Activated naive CD8-positive, alpha-beta T cell (primary cell): ENCODE results near the gene GOLPH3.
"Not testable (repeated sequence)": the region's sequence is repeated elsewhere in the genome, so short reads cannot be mapped to it uniquely, and the experiment has no call there.

Source experiments
- H3K27ac Mint-ChIP-seq: one replicate; pipeline ENCODE4 v1.8.0; 2021; ENCODE audit warnings: mixed read lengths
- H3K27me3 Mint-ChIP-seq: one replicate; pipeline ENCODE4 v1.8.0; 2021; ENCODE audit warnings: mixed read lengths
- H3K36me3 Mint-ChIP-seq: one replicate; pipeline ENCODE4 v1.8.0; 2021; ENCODE audit warnings: mixed read lengths
- H3K4me1 Mint-ChIP-seq: one replicate; pipeline ENCODE4 v1.8.0; 2021; ENCODE audit warnings: low read depth, mixed read lengths
- H3K4me3 Mint-ChIP-seq: one replicate; pipeline ENCODE4 v1.8.0; 2021; ENCODE audit warnings: mild to moderate bottlenecking, mixed read lengths
- H3K9me3 Mint-ChIP-seq: one replicate; pipeline ENCODE4 v1.8.0; 2021; ENCODE audit warnings: low read depth, mixed read lengths

The GOLPH3 gene

GRCh38 chr5:32174011-32174870 lies at the start of gene GOLPH3:
Gene GOLPH3, minus strand, starts transcription at chr5:32174319. Its CDS starts 285 bp downstream, at chr5:32174034.
- Mint-ChIP-seq H3K4me3 (peak within 1 kb of the TSS; percentile 94), H3K27ac (peak within 1 kb of the TSS; percentile 96), H3K27me3 (peaks cover 3% of the 10 kb centered on the region), H3K36me3 (peaks cover 7% of the 10 kb centered on the region), H3K9me3 (no peaks in the 10 kb centered on the region), H3K4me1 (peaks cover 29% of the 10 kb centered on the region)

- Mint-ChIP-seq H3K9me3 (no peaks in the 10 kb centered on the region), H3K4me3 (no peak overlapping the region), H3K36me3 (peaks cover 2% of the 10 kb centered on the region), H3K27me3 (no peaks in the 10 kb centered on the region), H3K27ac (no peak overlapping the region), H3K4me1 (no peaks in the 10 kb centered on the region)
These were observed 48.8 kb upstream of the GOLPH3 start for GRCh38 chr5:32222723-32223470.

GRCh38 chr5:32217886-32218396 lies 43.8 kb upstream of the GOLPH3 start:
- no peaks in the 10 kb centered on the region for H3K9me3 Mint-ChIP-seq
- H3K27ac Mint-ChIP-seq = no peak overlapping the region

GRCh38 chr5:32214344-32214743 lies 40.2 kb upstream of the GOLPH3 start:
- not testable (repeated sequence) for H3K27me3 Mint-ChIP-seq, H3K4me3 Mint-ChIP-seq, H3K4me1 Mint-ChIP-seq, H3K36me3 Mint-ChIP-seq, H3K27ac Mint-ChIP-seq, H3K9me3 Mint-ChIP-seq

More at GRCh38 chr5:32217886-32218396, 43.8 kb upstream of the GOLPH3 start:
- Mint-ChIP-seq H3K36me3 (no peaks in the 10 kb centered on the region), H3K4me1 (no peaks in the 10 kb centered on the region), H3K4me3 (no peak overlapping the region), H3K27me3 (no peaks in the 10 kb centered on the region)

GRCh38 chr5:32210151-32210550 lies 36.0 kb upstream of the GOLPH3 start:
- no peaks in the 10 kb centered on the region for H3K27me3 Mint-ChIP-seq
- peaks cover 6% of the 10 kb centered on the region for H3K4me1 Mint-ChIP-seq
- H3K36me3 Mint-ChIP-seq = no peaks in the 10 kb centered on the region
- peak overlapping the region; percentile 69 for H3K27ac Mint-ChIP-seq
- H3K9me3 Mint-ChIP-seq = no peaks in the 10 kb centered on the region
- H3K4me3 Mint-ChIP-seq = no peak overlapping the region

- H3K27ac Mint-ChIP-seq, H3K4me3 Mint-ChIP-seq, H3K9me3 Mint-ChIP-seq, H3K27me3 Mint-ChIP-seq, H3K4me1 Mint-ChIP-seq, H3K36me3 Mint-ChIP-seq: not testable (repeated sequence)
These were observed 34.7 kb upstream of the GOLPH3 start for GRCh38 chr5:32208837-32209236.

GRCh38 chr5:32207355-32207634 lies 33.2 kb upstream of the GOLPH3 start:
- Mint-ChIP-seq H3K4me3 (no peak overlapping the region), H3K27me3 (no peaks in the 10 kb centered on the region), H3K4me1 (peaks cover 6% of the 10 kb centered on the region), H3K27ac (no peak overlapping the region), H3K36me3 (no peaks in the 10 kb centered on the region), H3K9me3 (no peaks in the 10 kb centered on the region)

- Mint-ChIP-seq H3K9me3 (no peaks in the 10 kb centered on the region), H3K27me3 (no peaks in the 10 kb centered on the region), H3K27ac (no peak overlapping the region), H3K4me1 (peaks cover 6% of the 10 kb centered on the region), H3K4me3 (no peak overlapping the region), H3K36me3 (no peaks in the 10 kb centered on the region)
These were observed 32.6 kb upstream of the GOLPH3 start for GRCh38 chr5:32206509-32207354.

- H3K27me3 Mint-ChIP-seq = no peaks in the 10 kb centered on the region
These were observed 31.9 kb upstream of the GOLPH3 start for GRCh38 chr5:32206053-32206452.

GRCh38 chr5:32202394-32202793 lies 28.3 kb upstream of the GOLPH3 start:
- Mint-ChIP-seq H3K27ac (no peak overlapping the region), H3K4me1 (no peaks in the 10 kb centered on the region), H3K4me3 (no peak overlapping the region), H3K27me3 (no peaks in the 10 kb centered on the region), H3K36me3 (no peaks in the 10 kb centered on the region), H3K9me3 (no peaks in the 10 kb centered on the region)

More at GRCh38 chr5:32206053-32206452, 31.9 kb upstream of the GOLPH3 start:
- Mint-ChIP-seq H3K4me1 (peaks cover 4% of the 10 kb centered on the region), H3K9me3 (no peaks in the 10 kb centered on the region), H3K36me3 (no peaks in the 10 kb centered on the region), H3K27ac (no peak overlapping the region), H3K4me3 (no peak overlapping the region)

- H3K36me3 Mint-ChIP-seq = no peaks in the 10 kb centered on the region
- H3K9me3 Mint-ChIP-seq = no peaks in the 10 kb centered on the region
- H3K27me3 Mint-ChIP-seq = no peaks in the 10 kb centered on the region
- no peak overlapping the region for H3K27ac Mint-ChIP-seq
- no peaks in the 10 kb centered on the region for H3K4me1 Mint-ChIP-seq
- H3K4me3 Mint-ChIP-seq = no peak overlapping the region
These were observed 27.1 kb upstream of the GOLPH3 start for GRCh38 chr5:32201122-32201753.

GRCh38 chr5:32197032-32197431 lies 22.9 kb upstream of the GOLPH3 start:
- Mint-ChIP-seq H3K27me3 (peaks cover 4% of the 10 kb centered on the region), H3K27ac (no peak overlapping the region), H3K4me1 (no peaks in the 10 kb centered on the region), H3K4me3 (no peak overlapping the region), H3K36me3 (peaks cover 3% of the 10 kb centered on the region), H3K9me3 (no peaks in the 10 kb centered on the region)

GRCh38 chr5:32195265-32195664 lies 21.1 kb upstream of the GOLPH3 start:
- Mint-ChIP-seq H3K27ac (no peak overlapping the region), H3K27me3 (peaks cover 4% of the 10 kb centered on the region), H3K36me3 (peaks cover 3% of the 10 kb centered on the region), H3K9me3 (no peaks in the 10 kb centered on the region), H3K4me1 (no peaks in the 10 kb centered on the region), H3K4me3 (no peak overlapping the region)

GRCh38 chr5:32193591-32193990 lies 19.5 kb upstream of the GOLPH3 start:
- H3K27me3 Mint-ChIP-seq = peaks cover 4% of the 10 kb centered on the region
- H3K27ac Mint-ChIP-seq = no peak overlapping the region
- no peaks in the 10 kb centered on the region for H3K9me3 Mint-ChIP-seq
- no peak overlapping the region for H3K4me3 Mint-ChIP-seq
- no peaks in the 10 kb centered on the region for H3K4me1 Mint-ChIP-seq
- peaks cover 3% of the 10 kb centered on the region for H3K36me3 Mint-ChIP-seq
